GM23338 (cell line): Measurements from ENCODE around the gene CNTNAP5. TPM values are rescaled to one million over a fixed set of nuclear protein-coding genes. Genes with fewer than 3 reads are reported as not detected.

Experiments
- ATAC-seq: fragments of 200-7000 bp; cut with Tn5 transposase; 3 replicates; pipeline ENCODE4 v1.9.1; 2020
- DNase-seq: peaks from one replicate; pipeline ENCODE4 v3.0.0-alpha.2; 2015; ENCODE audit warnings: low spot score
- H2AFZ ChIP-seq: fragments of 200-600 bp; sonication (generic); 2 replicates; pipeline ENCODE4 v1.8.0; 2016; ENCODE audit warnings: antibody characterized with exemption, mild to moderate bottlenecking, moderate library complexity
- H3F3A ChIP-seq: fragments of 200-600 bp; sonication (generic); replicated peaks from 2 replicates; pipeline ENCODE4 v1.8.0; 2017; ENCODE audit warnings: antibody characterized with exemption, mixed run types, low read depth
- H3K27ac ChIP-seq: fragments of 200-600 bp; sonication (generic); 2 replicates; pipeline ENCODE4 v1.6.1; 2016; ENCODE audit warnings: low read depth
- H3K27me3 ChIP-seq: fragments of 200-600 bp; sonication (generic); 2 replicates; pipeline ENCODE4 v1.8.0; 2016; ENCODE audit warnings: mild to moderate bottlenecking, mixed run types, moderate library complexity; ENCODE audit not compliant: insufficient read depth
- H3K36me3 ChIP-seq: fragments of 200-600 bp; sonication (generic); 2 replicates; pipeline ENCODE4 v1.8.0; 2016; ENCODE audit warnings: mild to moderate bottlenecking; ENCODE audit not compliant: insufficient read depth
- H3K4me1 ChIP-seq: fragments of 200-600 bp; sonication (generic); 2 replicates; pipeline ENCODE4 v1.8.0; 2016; ENCODE audit warnings: mild to moderate bottlenecking, moderate library complexity; ENCODE audit not compliant: insufficient read depth
- H3K4me2 ChIP-seq: fragments of 200-600 bp; sonication (generic); 2 replicates; pipeline ENCODE4 v1.7.1; 2017; ENCODE audit warnings: mixed run types
- H3K4me3 ChIP-seq: fragments of 200-600 bp; sonication (generic); 2 replicates; pipeline ENCODE4 v1.6.1; 2016; ENCODE audit warnings: mixed run types
- H3K79me2 ChIP-seq: fragments of 200-600 bp; sonication (generic); replicated peaks from 2 replicates; pipeline ENCODE4 v1.8.0; 2017; ENCODE audit warnings: mild to moderate bottlenecking; ENCODE audit not compliant: insufficient read depth
- H3K9me2 ChIP-seq: fragments of 200-600 bp; sonication (generic); 2 replicates; pipeline ENCODE4 v1.8.0; 2017; ENCODE audit not compliant: insufficient read depth
- H4K20me1 ChIP-seq: fragments of 200-600 bp; sonication (generic); replicated peaks from 2 replicates; pipeline ENCODE4 v1.8.0; 2017; ENCODE audit warnings: mild to moderate bottlenecking; ENCODE audit not compliant: insufficient read depth
- H3K27ac Mint-ChIP-seq: 2 replicates; pipeline ENCODE4 v1.8.0; 2020; ENCODE audit warnings: inconsistent platforms, mild to moderate bottlenecking, moderate library complexity, mixed read lengths
- H3K27me3 Mint-ChIP-seq: 3 replicates; pipeline ENCODE4 v1.8.0; 2022; ENCODE audit warnings: low read depth, mild to moderate bottlenecking, moderate library complexity, mixed read lengths, inconsistent platforms; ENCODE audit not compliant: insufficient read depth, poor library complexity
- H3K36me3 Mint-ChIP-seq: 3 replicates; pipeline ENCODE4 v1.8.0; 2021; ENCODE audit warnings: low read depth, mild to moderate bottlenecking, inconsistent platforms, moderate library complexity, mixed read lengths
- H3K4me1 Mint-ChIP-seq: 3 replicates; pipeline ENCODE4 v1.8.0; 2020; ENCODE audit warnings: mild to moderate bottlenecking, inconsistent platforms, mixed read lengths
- H3K4me3 Mint-ChIP-seq: 3 replicates; pipeline ENCODE4 v1.8.0; 2021; ENCODE audit warnings: moderate library complexity, mild to moderate bottlenecking, inconsistent platforms, mixed read lengths
- H3K9me3 Mint-ChIP-seq: 3 replicates; pipeline ENCODE4 v1.8.0; 2020; ENCODE audit warnings: moderate library complexity, mild to moderate bottlenecking, inconsistent platforms, mixed read lengths
- CTCF ChIP-seq, 2 experiments: fragments of 200-600 bp in 1 of 2; sonication (generic) in 1 of 2; conservative IDR thresholded peaks; 2 replicates each; pipeline versions ENCODE4 v1.5.1 to v1.6.1; 2016 to 2017; ENCODE audit warnings: antibody characterized with exemption in 2 of 2, low read depth in 2 of 2, mild to moderate bottlenecking in 2 of 2, moderate library complexity in 1 of 2
- ETS1 ChIP-seq: IDR thresholded peaks from 2 replicates; pipeline ENCODE4 v1.6.1; 2016; ENCODE audit warnings: antibody characterized with exemption
- EZH2 ChIP-seq: fragments of 200-600 bp; sonication (generic); IDR thresholded peaks from one replicate; pipeline ENCODE4 v1.8.0; 2017; ENCODE audit warnings: antibody characterized with exemption, mild to moderate bottlenecking, low read depth; ENCODE audit not compliant: unreplicated experiment
- JUNB ChIP-seq: IDR thresholded peaks from one replicate; pipeline ENCODE4 v1.6.1; 2016; ENCODE audit warnings: antibody characterized with exemption; ENCODE audit not compliant: unreplicated experiment
- NANOG ChIP-seq: IDR thresholded peaks from 2 replicates; pipeline ENCODE4 v1.6.1; 2016; ENCODE audit warnings: antibody characterized with exemption, borderline replicate concordance
- POLR2AphosphoS5 ChIP-seq: IDR thresholded peaks from 2 replicates; pipeline ENCODE4 v1.6.1; 2016; ENCODE audit warnings: antibody characterized with exemption, low read depth
- REST ChIP-seq: IDR thresholded peaks from one replicate; pipeline ENCODE4 v1.6.1; 2018; ENCODE audit warnings: antibody characterized with exemption; ENCODE audit not compliant: unreplicated experiment
- STAT1 ChIP-seq: IDR thresholded peaks from one replicate; pipeline ENCODE4 v1.6.1; 2016; ENCODE audit warnings: antibody characterized with exemption; ENCODE audit not compliant: unreplicated experiment
- ZNF114 ChIP-seq: fragments of 250-450 bp; sonication (Bioruptor Pico); IDR thresholded peaks from 2 replicates; pipeline ENCODE4 v1.5.0; 2020; ENCODE audit warnings: mild to moderate bottlenecking, moderate library complexity
- polyA plus RNA-seq: library from polyadenylated mRNA; unstranded; fragments of >200 nt; fragmentation: Nextera tagmentation; extraction: Ambion mirVana; gene quantifications from 2 replicates; pipeline ENCODE4 v1.2.1, GENCODE V29; 2016
- total RNA-seq: library from RNA; depleted of rRNA; stranded (reverse); fragments of >200 nt; shearing (Covaris generic); gene quantifications from 2 replicates; pipeline ENCODE4 v1.2.3, GENCODE V29; 2014

Gene CNTNAP5
- total and polyA plus RNA-seq, 2 experiments from 2014 or later, result 0.49 to 0.50 TPM

GRCh38 chr2:124886216-124886615 is 861.1 kb downstream of the CNTNAP5 start:
- H3K79me2 ChIP-seq, result no peaks in the 10 kb centered on the region
- ATAC-seq, result no peak
- H3K4me3 ChIP-seq, result no peak overlapping the region
- H3K27me3 ChIP-seq, result no peaks in the 10 kb centered on the region
- H3K27me3 Mint-ChIP-seq, result no peaks in the 10 kb centered on the region
- no peaks in the 10 kb centered on the region for H3K36me3 ChIP-seq
- H3K4me1 Mint-ChIP-seq, result peaks cover 4% of the 10 kb centered on the region; the same call in 2 of the 3 replicates
- no peaks in the 10 kb centered on the region for H4K20me1 ChIP-seq
- peaks cover 2% of the 10 kb centered on the region; the same call in 2 of the 3 replicates for H3K9me3 Mint-ChIP-seq
- H3K4me2 ChIP-seq, result no peak overlapping the region
- no peak overlapping the region for H3K27ac Mint-ChIP-seq
- 0 out of 2 replicates have a peak, but pooled peaks cover under 1% of the 10 kb centered on the region for H3K4me1 ChIP-seq
- no peaks in the 10 kb centered on the region; the same call in 1 of the 2 replicates for H3K9me2 ChIP-seq
- no peak overlapping the region for H3K4me3 Mint-ChIP-seq
- no peak for DNase-seq
- TF ChIP-seq STAT1 (no peak), EZH2 (no peak), POLR2AphosphoS5 (no peak)
- no peak overlapping the region for H2AFZ ChIP-seq
- 0 out of 2 replicates have a peak, but pooled peaks cover 5% of the 10 kb centered on the region for H3F3A ChIP-seq
- peaks cover 5% of the 10 kb centered on the region; the same call in 1 of the 3 replicates for H3K36me3 Mint-ChIP-seq
- no peak overlapping the region for H3K27ac ChIP-seq

- H3K27me3 ChIP-seq, result no peaks in the 10 kb centered on the region
- 0 out of 2 replicates have a peak, but pooled peaks cover 5% of the 10 kb centered on the region for H3F3A ChIP-seq
- H3K4me1 ChIP-seq, result no peaks in the 10 kb centered on the region
- Mint-ChIP-seq H3K4me3 (no peak overlapping the region), H3K9me3 (peaks cover 2% of the 10 kb centered on the region; the same call in 2 of the 3 replicates), H3K4me1 (no peaks in the 10 kb centered on the region), H3K36me3 (peaks cover 2% of the 10 kb centered on the region; the same call in 1 of the 3 replicates), H3K27me3 (no peaks in the 10 kb centered on the region), H3K27ac (no peak overlapping the region)
- H3K4me2 ChIP-seq, result no peak overlapping the region
- no peaks in the 10 kb centered on the region for H3K36me3 ChIP-seq
- ATAC-seq, result no peak
- H2AFZ ChIP-seq, result no peak overlapping the region
- H3K9me2 ChIP-seq, result no peaks in the 10 kb centered on the region; the same call in 1 of the 2 replicates
- no peak overlapping the region for H3K4me3 ChIP-seq
- no peak for TF ChIP-seq REST
- no peak for DNase-seq
- H3K79me2 ChIP-seq, result no peaks in the 10 kb centered on the region
- no peaks in the 10 kb centered on the region for H4K20me1 ChIP-seq
- H3K27ac ChIP-seq, result no peak overlapping the region
These were observed 862.4 kb downstream of the CNTNAP5 start for GRCh38 chr2:124887466-124887865.

- no peaks in the 10 kb centered on the region for H3K79me2 ChIP-seq
- no peak overlapping the region for H3K4me3 Mint-ChIP-seq
- no peaks in the 10 kb centered on the region for H3K27me3 Mint-ChIP-seq
- no peak for DNase-seq
- H3K4me3 ChIP-seq, result no peak overlapping the region
- H3K36me3 ChIP-seq, result no peaks in the 10 kb centered on the region
- no peaks in the 10 kb centered on the region for H3K36me3 Mint-ChIP-seq
- H3K27ac ChIP-seq, result no peak overlapping the region
- no peaks in the 10 kb centered on the region; the same call in 1 of the 2 replicates for H3K9me2 ChIP-seq
- no peaks in the 10 kb centered on the region for H4K20me1 ChIP-seq
- H3K4me1 ChIP-seq, result no peaks in the 10 kb centered on the region
- H2AFZ ChIP-seq, result no peak overlapping the region
- no peaks in the 10 kb centered on the region for H3K4me1 Mint-ChIP-seq
- 0 out of 2 replicates have a peak, but pooled peaks cover 5% of the 10 kb centered on the region for H3F3A ChIP-seq
- TF ChIP-seq POLR2AphosphoS5 (no peak), CTCF (conservative IDR thresholded peaks at IDR 0.05; ENCODE audit: low read depth in 2 of 2) (no peak), REST (no peak), ZNF114 (CRISPR knock-in tag) (no peak), NANOG (no peak), JUNB (no peak), ETS1 (no peak), STAT1 (no peak), EZH2 (no peak)
- no peaks in the 10 kb centered on the region for H3K27me3 ChIP-seq
- no peak overlapping the region for H3K27ac Mint-ChIP-seq
- ATAC-seq, result no peak
- no peaks in the 10 kb centered on the region for H3K9me3 Mint-ChIP-seq
- H3K4me2 ChIP-seq, result no peak overlapping the region
These were observed 863.3 kb downstream of the CNTNAP5 start for GRCh38 chr2:124888431-124888830.
